GM18520 (cell line): ENCODE measurements around the gene U2AF2.

Experiments
- ATAC-seq: cut with Tn5 transposase; IDR thresholded peaks from one replicate; pipeline ENCODE4 v1.9.1; 2021; ENCODE audit not compliant: unreplicated experiment

U2AF2 gene

GRCh38 chr19:55655648-55656040 is 809 bp downstream of the U2AF2 start:
- no peak for ATAC-seq

DNA sequence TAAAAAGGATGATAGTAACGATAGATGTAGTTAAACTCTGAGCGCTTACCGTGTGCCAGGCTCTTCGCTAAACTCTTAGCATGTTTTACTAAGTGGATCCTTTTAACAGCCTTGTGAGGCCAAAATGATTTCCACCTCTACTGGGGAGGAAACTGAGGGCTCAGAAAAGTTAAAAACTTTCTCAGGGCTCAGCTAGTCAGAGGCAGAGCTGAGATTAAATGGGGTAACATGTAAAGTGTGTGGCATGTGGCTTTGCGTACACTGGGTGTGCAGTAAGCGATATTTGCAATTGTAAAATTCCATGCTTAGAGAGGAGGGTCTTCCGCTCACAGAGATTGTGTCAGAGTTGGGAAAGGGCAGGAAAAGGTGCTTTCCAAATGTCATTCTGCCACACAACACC is 1.7 kb downstream of the U2AF2 start:
- no peak for ATAC-seq

- ATAC-seq, result no peak
These were observed 2.3 kb downstream of the U2AF2 start for GRCh38 chr19:55656988-55657747.

- no peak for ATAC-seq
These were observed 4.1 kb downstream of the U2AF2 start for GRCh38 chr19:55658846-55659459.

- no peak for ATAC-seq
These were observed 5.0 kb downstream of the U2AF2 start for GRCh38 chr19:55659822-55660221.

DNA sequence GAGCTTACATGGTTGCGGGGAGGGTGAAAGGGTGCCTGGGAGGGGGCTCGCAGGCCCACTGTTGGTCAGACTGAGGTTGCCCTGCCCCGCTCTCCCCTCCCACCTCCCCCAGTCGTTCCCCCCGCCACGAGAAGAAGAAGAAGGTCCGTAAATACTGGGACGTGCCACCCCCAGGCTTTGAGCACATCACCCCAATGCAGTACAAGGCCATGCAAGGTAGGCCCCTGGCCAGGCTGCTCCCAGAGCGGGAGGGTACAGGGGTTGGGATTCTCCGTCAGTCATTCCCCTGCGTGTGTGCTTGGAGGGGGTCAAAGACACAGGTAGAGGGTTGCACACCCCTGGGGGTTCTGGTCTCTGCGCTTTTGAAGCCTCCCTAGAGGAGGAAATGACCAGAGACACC is 5.6 kb downstream of the U2AF2 start:
- no peak for ATAC-seq

GRCh38 chr19:55660991-55661390 is 6.2 kb downstream of the U2AF2 start:
- no peak for ATAC-seq

- ATAC-seq, result no peak
These were observed 7.0 kb downstream of the U2AF2 start for GRCh38 chr19:55661826-55662225.

DNA sequence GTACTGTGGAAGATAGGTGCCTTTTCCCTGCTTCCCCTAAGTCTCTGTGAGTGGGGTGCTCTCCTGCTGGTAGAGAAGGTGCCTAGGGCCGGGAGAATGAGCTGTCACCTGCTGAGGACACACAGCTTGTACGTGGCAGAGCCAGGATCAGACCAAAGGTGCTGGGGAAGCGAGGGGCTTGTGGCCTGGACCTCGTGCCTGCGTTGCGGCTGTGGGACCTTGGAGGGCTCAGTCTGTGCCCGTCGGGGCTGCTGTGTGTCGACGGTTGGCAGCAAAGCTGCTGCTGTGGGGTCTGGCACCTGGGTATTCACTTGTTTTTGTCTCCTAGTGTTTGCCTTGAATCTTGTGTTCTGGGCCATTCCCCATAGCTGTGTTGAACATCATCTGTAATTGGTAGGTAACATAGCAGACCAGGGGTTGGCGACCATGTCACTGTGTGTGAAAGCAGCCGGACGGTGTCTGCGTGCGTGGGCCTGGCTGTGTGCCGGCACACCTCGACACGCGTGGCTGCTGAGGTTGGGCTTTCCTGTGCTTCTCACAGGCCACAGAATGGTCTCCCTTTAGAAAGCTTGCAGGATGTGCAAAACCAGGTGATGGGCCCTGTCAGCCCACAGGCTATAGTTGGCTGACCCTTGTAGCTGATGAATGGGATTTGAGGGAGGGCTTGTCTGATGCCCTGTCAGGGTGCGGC is 9.2 kb downstream of the U2AF2 start:
- ATAC-seq, result no peak

DNA sequence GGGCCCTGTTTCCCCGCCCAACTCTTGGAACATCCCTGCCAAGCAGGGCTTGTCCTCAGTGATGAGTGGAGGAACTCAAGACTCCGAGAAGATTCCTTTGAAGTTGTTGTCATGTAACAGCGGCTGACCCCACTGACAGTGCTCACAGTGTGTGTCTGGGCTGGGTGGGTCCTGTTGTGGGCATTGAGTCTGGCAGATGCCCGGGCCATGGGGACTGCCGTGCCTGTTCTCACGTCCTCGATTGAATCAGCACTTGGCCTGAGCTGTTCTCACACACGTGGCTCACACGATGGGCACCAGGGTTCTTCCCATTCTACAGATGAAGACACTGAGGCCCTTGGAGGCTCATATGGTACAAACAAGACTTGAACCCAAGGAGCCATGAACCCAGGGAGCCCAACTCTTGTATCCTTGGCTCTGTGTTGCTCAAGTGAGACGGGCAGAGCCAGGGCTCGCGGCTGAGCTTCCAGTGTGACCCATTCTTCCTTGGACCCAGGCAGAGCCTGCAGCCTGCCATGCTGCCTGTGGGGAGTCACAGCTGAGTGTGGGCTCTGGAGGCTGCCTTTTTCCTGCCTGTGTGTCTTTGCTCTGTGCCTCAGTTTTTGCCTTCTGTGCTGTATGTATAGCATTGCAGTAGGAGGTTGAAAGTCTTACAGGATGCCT is 11.6 kb downstream of the U2AF2 start:
- ATAC-seq, result no peak

- no peak for ATAC-seq
These were observed 12.2 kb downstream of the U2AF2 start for GRCh38 chr19:55667006-55667381.

DNA sequence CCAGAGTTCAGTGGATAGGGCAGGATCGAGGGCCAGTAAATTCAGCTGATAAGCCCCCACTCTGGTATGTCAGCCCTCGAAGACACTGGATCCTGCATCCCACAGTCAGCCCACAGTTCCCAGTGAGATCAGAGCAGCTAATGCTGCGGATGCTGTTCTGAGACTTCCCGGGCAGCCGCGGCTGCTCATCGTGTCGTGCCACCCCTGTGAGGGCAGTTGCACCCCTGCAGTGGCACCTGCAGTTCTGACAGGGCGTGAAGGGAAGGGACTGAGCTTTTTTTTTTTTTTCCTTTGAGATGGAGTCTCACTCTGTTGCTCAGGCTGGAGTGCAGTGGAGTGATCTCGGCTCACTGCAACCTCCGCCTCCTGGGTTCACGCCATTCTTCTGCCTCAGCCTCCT is 12.7 kb downstream of the U2AF2 start:
- ATAC-seq, result no peak

DNA sequence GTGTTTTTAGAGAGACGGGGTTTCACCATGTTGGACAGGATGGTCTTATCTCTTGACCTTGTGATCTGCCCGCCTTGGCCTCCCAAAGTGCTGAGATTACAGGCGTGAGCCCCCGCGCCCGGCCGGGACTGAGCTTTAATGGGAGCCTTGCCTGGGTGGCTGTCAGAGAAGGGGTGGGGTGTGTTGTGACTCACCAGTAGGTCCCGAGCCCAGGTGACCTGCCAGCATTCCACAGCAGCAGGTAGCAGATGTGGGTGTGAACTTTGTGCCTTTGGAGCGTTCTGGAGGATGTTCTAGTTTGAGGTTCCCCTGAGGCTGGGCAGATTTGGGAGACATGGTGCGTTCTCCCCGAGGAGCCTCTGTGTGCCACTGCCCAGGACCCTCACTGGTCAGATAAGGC is 13.1 kb downstream of the U2AF2 start:
- no peak for ATAC-seq

DNA sequence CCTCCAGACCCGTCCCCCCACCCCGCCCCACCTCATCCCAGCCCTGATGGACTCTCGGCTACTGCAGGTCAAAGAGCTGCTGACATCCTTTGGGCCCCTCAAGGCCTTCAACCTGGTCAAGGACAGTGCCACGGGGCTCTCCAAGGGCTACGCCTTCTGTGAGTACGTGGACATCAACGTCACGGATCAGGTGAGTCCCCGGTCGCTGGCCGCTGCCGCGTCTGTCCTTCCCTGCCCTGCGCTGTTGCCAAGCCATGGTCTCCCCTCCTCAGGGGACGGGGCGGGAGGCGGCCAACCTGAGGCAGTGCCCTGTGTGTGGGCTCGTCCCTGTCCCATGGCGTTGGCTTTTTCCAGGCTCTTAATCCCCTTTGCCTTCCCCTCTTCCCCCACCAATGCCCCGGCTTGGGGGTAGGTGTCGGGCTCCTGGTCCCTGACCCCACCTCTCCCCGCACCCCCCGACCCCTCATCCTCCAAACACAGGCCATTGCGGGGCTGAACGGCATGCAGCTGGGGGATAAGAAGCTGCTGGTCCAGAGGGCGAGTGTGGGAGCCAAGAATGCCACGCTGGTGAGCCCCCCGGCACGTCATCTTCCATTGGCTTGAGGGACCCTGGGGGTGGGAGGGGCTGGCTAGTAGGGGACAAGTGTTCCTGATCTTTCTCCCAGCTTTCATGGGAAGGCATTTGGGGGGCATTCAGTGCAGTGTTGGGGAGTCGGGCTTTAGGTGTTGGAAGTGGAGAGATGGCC is 13.9 kb downstream of the U2AF2 start:
- ATAC-seq, result no peak

DNA sequence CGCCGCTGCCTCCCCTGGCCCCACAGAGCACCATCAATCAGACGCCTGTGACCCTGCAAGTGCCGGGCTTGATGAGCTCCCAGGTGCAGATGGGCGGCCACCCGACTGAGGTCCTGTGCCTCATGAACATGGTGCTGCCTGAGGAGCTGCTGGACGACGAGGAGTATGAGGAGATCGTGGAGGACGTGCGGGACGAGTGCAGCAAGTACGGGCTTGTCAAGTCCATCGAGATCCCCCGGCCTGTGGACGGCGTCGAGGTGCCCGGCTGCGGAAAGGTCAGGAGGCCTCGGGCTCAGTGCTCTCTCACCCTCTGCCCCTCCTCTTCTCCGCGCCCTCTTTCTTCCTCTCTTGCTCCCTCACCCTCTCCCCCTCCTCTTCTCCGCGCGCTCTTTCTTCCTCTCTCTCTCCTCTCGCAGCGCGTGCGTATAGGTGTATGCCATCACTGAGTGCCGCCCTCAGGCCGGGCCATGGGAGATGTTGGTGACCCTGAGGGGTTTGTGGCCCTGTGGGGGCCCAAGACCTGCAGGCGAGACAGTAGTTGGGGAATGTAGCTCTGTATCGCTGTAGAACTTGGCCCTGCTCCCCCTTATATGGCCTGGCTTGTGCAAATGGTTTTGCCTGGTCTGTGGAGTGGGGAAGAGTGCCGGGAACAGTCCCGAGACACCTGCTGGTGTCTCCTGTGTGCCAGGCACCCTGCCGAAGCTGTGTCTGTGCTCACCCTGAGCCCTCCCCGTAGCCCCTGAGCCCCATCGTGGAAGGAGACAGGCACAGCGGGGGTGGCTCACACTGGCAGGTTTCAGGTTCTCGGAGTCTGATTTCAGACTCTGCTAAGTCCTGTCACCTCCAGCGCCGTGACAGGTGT is 14.8 kb downstream of the U2AF2 start:
- no peak for ATAC-seq

DNA sequence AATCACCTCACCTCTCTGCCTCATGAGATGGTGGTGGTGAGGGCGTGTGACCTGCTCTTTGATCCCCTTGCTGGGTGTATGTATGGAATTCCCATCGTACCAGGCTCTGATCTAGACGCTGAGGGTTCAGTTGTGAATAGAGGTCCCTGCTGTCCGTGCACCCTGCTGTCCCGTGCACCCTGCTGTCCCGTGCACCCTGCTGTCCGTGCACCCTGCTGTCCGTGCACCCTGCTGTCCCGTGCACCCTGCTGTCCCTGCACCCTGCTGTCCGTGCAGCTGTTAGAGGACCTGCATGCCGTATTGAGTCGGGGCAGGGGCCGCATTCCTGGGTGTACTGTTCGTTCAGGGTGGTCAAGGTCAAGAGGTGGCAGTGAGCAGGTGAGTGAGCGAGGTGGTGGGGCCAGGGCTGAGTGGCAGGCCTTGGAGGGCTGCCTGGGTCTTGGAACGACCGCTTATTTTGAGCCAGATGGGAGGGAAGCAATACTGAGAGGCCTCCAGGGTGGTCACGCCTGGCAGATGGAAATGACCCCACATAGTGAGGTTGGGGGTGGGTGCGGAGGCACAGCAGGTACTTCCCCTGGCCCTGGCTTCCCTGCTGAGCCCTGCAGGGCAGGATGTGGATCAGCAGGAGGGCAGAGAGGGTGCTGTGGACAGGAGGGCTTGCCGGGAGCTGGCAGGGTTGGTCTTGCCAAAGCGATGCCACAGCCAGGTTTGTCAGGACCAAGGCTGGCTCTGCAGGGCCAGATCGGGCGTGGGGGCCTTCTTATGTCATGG is 15.6 kb downstream of the U2AF2 start:
- no peak for ATAC-seq

DNA sequence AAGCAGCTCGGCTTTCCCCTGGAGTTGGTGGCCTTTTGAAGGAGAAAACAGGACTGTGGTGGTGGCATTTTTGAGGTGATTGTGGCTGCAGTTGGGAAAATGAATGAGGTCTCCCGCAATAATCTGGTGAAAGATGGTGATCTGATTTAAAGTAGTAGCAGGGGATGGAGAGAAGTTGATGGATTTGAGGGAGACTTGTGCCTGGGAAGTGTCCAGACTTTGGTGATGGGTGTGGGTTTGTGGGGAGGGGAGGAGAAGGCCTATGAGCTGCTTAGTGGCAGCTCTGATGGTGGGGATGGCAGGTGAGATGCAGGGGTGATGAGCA is 16.2 kb downstream of the U2AF2 start:
- ATAC-seq, result no peak

DNA sequence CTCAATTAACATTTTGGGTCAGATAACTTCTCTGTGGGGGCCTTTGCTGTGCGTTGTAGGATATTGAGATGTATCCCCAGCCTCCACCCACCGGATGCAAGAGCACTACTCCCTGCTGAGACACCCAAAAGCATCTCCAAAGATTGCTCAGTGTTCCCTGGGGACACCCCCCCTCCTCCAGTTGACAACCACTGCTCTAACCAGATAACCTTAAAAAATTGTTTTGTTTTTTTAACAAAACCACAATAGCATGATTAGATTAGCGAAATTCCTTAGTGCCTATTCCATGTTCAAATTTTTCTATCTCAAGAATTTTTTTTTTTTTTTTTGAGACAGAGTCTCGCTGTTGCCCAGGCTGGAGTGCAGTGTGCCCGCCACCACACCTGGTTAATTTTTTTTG is 17.6 kb downstream of the U2AF2 start:
- ATAC-seq, result no peak

- no peak for ATAC-seq
These were observed 18.6 kb downstream of the U2AF2 start for GRCh38 chr19:55673465-55673864.

- no peak for ATAC-seq
These were observed 19.1 kb downstream of the U2AF2 start for GRCh38 chr19:55673889-55674288.
